HG02884 (cell line): ENCODE measurements around the gene TEX11.
"Not testable (repeated sequence)": the region's sequence is repeated elsewhere in the genome, so short reads cannot be mapped to it uniquely, and the experiment has no call there.

Experiments
- ATAC-seq: cut with Tn5 transposase; IDR thresholded peaks from one replicate; pipeline ENCODE4 v1.9.1; 2021; ENCODE audit warnings: mild to moderate bottlenecking, moderate library complexity; ENCODE audit not compliant: unreplicated experiment

Gene TEX11

GRCh38 chrX:70762285-70762684 lies 146.2 kb downstream of the TEX11 start:
- no peak for ATAC-seq

GRCh38 chrX:70755850-70756249 lies 152.7 kb downstream of the TEX11 start:
- no peak for ATAC-seq

- no peak for ATAC-seq
These were observed 154.2 kb downstream of the TEX11 start for GRCh38 chrX:70754169-70754848.

DNA sequence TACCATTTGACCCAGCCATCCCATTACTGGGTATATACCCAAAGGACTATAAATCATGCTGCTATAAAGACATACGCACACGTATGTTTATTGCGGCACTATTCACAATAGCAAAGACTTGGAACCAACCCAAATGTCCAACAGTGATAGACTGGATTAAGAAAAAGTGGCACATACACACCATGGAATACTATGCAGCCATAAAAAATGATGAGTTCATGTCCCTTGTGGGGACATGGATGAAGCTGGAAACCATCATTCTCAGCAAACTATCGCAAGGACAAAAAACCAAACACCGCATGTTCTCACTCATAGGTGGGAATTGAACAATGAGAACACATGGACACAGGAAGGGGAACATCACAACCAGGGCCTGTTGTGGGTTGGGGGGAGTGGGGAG lies 174.7 kb downstream of the TEX11 start:
- ATAC-seq: not testable (repeated sequence)

DNA sequence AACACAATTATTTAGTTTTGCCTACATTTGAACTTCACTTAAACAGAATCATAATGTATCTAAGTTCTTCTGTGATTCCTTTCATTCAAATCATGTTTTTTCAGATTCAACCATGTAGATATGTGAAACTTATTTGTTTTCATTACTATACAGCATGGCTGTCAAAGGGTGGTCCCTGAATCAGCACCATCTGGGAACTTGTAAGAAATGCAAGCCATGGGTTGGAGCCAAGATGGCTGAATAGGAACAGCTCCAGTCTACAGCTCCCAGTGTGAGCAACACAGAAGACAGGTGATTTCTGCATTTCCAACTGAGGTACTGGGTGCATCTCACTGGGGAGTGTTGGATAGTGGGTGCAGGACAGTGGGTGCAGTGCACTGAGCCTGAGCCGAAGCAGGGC lies 180.6 kb downstream of the TEX11 start:
- ATAC-seq: not testable (repeated sequence)

DNA sequence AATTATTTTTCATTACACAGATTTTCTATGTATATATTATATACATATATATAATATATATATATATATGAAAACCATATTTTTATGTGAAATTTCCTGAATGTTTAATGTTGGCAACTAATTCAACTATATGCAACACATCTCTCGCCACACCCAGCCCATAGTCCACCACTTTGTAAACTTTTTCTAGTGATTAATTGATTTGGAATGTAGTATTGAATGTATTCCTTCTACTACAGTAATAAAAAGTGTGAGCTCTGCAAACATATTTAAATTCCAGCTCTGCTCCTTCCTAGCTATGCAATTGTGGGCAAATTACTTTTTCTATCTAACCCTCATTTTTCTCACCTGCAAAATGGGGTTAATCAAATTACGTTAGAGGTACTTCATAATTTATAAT lies 187.8 kb downstream of the TEX11 start:
- ATAC-seq: no peak

GRCh38 chrX:70711336-70711735 lies 197.2 kb downstream of the TEX11 start:
- not testable (repeated sequence) for ATAC-seq

GRCh38 chrX:70694339-70695122 lies 214.0 kb downstream of the TEX11 start:
- ATAC-seq: no peak

DNA sequence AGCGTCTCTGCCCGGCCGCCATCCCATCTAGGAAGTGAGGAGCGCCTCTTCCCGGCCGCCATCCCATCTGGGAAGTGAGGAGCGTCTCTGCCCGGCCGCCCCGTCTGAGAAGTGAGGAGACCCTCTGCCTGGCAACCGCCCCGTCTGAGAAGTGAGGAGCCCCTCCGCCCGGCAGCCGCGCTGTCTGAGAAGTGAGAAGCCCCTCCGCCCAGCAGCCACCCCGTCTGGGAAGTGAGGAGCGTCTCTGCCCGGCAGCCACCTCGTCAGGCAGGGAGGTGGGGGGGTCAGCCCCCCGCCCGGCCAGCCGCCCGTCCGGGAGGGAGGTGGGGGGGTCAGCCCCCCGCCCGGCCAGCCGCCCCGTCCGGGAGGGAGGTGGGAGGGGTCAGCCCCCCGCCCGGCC lies 229.1 kb downstream of the TEX11 start:
- ATAC-seq: not testable (repeated sequence)

DNA sequence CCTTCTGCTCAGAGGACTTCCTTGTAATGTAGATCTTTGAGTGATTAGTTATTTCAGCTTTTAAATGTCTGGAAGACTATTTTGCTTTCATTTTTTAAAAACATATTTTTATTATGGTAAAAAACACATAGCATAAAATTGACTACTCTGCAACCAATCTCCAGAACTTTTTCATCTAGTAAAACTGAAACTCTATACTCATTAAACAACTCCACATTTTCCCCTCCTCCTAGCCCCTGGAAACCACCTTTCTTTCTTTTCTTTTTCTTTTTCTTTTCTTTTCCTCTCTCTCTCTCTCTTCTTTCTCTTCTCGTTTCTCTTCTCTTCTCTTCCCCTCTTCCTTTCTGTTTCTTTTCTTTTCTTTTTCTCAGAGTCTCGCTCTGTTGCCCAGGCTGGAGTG lies 233.2 kb downstream of the TEX11 start:
- ATAC-seq: no peak

GRCh38 chrX:70672326-70672725 lies 236.2 kb downstream of the TEX11 start:
- ATAC-seq: no peak

- ATAC-seq: no peak
These were observed 239.4 kb downstream of the TEX11 start for GRCh38 chrX:70669120-70669519.

GRCh38 chrX:70664726-70665125 lies 243.8 kb downstream of the TEX11 start:
- no peak for ATAC-seq

DNA sequence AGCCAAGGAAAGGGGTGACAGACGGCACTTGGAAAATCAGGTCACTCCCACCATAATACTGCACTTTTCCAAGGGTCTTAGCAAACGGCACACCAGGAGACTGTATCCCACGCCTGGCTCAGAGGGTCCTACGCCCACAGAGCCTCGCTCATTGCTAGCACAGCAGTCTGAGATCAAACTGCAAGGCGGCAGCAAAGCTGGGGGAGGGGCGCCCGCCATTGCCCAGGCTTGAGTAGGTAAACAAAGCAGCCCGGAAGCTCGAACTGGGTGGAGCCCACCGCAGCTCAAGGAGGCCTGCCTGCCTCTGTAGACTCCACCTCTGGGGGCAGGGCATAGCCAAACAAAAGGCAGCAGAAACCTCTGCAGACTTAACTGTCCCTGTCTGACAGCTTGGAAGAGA lies 247.4 kb downstream of the TEX11 start:
- not testable (repeated sequence) for ATAC-seq

DNA sequence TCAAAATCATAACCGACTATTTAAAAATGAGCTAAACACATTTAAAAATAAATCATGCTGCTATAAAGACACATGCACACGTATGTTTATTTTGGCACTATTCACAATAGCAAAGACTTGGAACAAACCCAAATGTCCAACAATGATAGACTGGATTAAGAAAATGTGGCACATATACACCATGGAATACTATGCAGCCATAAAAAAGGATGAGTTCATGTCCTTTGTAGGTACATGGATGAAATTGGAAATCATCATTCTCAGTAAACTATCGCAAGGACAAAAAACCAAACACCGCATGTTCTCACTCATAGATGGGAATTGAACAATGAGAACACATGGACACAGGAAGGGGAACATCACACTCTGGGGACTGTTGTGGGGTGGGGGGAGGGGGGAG lies 251.0 kb downstream of the TEX11 start:
- ATAC-seq: not testable (repeated sequence)

- ATAC-seq: no peak
These were observed 252.2 kb downstream of the TEX11 start for GRCh38 chrX:70656304-70656703.

- ATAC-seq: not testable (repeated sequence)
These were observed 260.6 kb downstream of the TEX11 start for GRCh38 chrX:70647910-70648309.

DNA sequence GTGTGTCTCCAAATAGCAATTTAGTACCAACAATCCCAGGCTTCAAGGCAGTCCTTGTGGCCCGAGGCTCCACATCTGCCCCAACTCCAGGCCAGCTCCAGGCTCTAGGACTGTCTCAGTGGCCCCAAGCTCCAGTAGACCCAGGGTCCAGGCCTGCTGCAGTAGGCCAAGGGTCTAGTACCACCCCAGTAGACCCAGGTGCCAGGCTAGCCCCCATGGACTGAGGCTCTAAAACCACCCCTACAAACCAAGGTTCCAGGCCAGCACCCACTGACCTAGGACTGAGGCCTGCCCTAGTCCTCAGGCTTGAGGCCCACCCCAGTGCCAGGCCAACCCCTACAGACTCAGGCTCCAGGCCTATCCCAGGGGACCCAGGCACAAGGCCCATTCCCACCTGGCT lies 272.3 kb downstream of the TEX11 start:
- no peak for ATAC-seq

DNA sequence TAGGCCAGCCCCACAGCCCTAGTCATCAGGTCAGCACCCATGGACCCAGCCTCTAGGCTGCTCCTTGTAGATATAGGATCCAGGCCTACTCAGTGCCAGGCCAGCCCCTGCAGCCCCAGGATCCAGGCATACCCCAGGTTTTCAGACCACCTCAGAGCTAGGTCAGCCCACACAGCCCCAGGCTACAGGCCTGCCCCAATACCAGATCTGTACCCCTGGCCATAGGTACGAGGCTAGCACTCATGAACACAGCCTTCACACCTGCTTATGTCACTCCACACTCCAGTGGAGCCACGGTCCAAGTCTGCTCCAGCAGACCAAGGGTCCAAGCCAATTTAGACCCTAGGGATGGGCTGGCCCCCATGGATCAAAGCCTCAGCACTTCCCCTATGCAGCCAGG lies 272.8 kb downstream of the TEX11 start:
- ATAC-seq: no peak

- no peak for ATAC-seq
These were observed 273.3 kb downstream of the TEX11 start for GRCh38 chrX:70635227-70635626.

DNA sequence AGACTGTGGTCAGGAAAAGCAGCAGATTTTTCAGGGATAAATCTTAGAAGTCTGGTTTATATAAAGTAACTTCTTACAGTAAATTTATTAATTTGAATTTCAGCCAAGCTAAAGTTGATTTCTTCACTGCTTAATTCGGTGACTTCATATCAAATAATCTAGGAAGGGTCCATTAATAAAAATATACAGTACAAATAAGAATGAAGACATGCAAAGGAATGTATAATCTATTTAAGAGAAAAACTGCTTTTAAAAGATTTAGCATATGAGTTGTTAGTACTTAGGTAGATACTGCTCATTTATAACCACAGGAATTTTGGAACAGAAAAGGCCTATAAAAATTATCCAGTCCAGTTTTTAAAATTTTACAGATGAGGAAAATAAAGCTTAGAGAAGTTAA lies 286.8 kb downstream of the TEX11 start:
- ATAC-seq: no peak

DNA sequence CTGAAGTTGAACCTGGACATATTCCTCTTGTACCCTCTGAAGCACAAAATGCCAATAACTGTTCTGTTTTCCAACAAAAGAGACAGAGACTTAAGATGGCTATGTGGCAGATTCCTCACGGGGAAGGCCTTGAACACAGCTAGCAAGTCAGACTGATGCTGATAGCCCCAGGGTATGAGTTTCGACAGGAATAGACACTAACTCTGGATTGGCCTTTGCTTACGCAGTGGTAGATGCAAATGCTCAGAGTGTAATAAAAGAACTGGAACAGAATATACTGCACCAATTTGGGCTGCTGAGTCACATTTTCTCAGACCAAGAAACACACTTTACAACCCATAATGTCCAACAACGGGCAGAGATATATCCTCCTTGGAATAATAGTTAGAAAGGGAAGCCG lies 290.0 kb downstream of the TEX11 start:
- ATAC-seq: no peak
